Measurements from ENCODE around the gene ZNF407. TPM values are rescaled to one million over a fixed set of nuclear protein-coding genes. Genes with fewer than 3 reads are reported as not detected.

Gene ZNF407
- total RNA-seq, 1 donor from 2014 or later = 27.2 TPM

DNA sequence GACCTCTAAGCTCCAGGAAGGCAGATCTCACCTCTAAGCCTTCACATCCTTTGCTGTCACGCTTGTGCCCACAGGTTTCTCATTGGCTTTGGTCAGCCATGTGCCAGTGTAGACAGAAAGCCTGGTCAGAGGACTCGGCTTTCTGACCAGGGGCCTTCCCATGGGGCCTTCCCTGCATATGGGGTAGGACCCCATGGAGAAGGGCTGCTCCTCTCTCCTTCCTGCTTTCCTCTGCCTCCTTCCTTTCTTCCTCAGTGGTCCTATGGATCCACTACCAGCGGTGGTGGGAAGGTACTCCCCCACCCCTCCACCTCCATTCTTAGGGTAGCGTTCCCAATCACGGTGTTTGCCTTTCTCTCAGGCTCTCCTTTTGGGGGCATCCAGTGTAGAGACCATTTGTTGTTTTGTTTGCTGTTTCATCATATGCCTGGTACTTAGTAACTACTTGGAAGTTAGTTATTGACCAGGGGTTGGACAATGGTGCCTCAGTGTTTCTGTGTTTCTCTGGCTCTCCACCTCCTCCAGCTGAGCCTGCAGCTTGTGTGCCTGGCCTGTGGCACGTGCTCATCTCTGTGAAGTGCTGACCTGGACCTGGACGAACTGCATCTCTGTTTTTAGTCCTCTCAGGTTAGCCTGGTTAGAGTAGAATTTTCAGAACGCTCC, 71.6 kb downstream of the ZNF407 start:
- no peak for DNase-seq (ENCODE audit: low spot score)

DNA sequence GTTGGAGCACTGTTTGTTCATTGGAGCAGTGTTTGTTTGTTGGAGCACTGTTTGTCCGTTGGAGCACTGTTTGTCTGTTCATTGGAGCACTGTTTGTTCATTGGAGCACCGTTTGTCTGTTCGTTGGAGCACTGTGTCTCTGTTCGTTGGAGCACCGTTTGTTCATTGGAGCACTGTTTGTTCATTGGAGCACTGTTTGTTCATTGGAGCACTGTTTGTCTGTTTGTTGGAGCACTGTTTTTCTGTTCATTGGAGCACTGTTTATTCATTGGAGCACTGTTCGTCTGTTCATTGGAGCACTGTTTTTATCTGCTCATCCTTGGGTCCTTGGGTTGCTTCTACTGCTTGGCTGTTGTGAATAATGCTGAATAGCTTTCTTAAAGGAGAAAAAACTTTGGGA, 74.7 kb downstream of the ZNF407 start:
- DNase-seq (ENCODE audit: low spot score) = no peak

DNA sequence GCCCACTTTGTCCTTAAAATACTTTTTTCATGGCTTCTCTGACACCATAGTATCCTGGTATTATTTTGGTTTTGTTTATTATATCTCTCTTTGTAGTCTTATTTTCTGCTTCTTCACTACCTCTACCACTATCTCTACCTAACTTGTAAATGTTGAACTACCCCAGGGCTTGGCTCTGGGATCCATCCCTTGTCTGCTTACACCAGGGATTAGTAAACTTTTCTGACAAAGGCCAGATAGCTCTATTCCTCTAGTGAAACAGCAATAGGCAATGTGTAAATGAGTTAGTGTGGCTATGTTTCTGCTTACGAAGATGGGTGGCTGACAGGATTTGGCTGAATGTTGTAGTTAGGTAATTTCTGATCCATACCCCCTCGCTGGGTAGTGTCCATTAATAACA, 76.8 kb downstream of the ZNF407 start:
- DNase-seq (ENCODE audit: low spot score) = no peak

DNA sequence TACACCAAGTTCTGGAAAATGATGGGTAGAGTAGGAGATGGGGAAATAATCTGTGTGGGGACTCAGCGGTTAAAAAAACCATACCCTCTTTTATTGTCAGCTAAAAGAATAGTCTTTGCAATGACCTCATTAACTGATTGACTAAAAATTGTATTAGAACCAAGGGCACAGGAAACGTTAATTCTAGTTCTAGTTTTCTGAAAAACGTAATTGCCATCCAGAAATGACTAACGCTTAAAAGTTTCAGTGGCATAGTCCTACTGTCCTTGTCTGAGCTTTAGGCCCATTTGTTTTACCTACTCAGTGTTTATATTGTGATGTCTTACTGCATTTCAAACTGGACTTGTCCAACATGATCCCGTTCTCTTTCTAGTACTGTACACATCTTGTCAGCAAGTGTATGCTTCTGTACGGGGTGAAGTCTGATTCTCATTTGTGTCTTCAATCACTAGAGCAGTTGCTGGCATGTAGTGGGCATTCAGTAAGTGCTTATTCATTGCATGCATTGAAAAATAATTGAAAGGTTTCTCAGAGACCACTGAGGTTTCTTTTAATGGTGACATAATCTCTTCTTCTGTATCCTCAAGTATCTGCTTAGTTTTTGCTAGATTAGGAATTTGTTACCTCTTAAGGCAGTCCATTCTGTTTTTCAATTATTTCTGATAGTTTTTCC, 81.5 kb downstream of the ZNF407 start:
- no peak for DNase-seq (ENCODE audit: low spot score)

DNA sequence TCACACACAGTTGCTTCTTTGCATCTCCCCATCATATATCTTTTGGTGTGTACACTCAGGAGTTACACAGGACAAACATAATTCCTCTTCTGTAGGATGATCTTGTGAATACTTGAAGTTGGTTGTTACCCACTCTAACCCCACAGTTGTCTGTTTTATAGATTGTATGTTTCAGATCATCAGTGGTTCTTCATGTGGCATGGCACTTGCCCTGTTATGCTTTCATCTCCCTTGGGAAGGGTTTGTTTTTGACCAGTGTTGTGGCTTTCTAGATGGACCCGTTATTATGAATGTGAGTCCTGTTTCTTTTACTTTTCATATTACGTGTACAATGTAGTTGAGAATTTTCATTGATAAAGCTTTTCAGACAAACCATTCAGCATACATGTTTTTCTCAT, 82.0 kb downstream of the ZNF407 start:
- no peak for DNase-seq (ENCODE audit: low spot score)

DNA sequence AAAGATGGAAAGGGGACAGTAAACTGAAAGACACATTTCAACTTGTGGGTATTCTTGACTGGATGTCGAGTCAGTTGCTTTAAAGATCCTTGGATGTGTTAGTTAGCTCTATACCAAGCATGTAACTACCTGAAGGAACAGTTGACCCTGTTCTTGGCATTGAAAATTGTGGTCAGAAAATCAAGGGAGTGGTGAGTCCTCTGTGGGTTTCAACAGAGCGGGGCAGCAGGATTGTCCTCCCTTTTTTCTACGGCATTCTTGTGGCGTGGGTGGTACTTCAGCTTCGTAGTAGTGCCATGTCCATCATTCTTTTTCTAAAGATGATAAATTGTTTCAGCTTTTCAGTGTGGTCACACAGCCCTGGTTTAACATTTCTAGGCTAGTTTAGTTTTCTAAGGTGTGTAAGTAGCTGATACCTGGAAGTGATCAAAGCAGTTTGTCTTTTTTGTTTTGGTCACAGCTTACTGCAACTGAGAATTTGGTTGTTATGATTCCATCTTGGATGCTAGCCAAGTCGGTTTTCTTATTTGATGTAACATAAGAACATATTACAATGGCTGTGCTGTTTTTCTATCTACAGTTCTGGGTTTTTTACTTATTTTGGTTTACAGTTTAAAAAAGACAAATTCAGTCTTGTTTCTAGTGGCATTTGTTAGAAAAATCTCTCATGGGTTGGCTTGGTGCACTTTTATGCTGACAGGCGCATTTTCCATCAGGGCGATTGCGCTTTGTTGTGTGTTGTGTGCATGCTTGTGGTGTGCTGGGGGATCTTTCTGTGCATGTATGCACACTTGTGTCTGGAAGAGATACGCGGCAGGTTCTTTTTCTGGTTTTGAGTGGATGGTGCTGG, 84.7 kb downstream of the ZNF407 start:
- no peak for DNase-seq (ENCODE audit: low spot score)

DNA sequence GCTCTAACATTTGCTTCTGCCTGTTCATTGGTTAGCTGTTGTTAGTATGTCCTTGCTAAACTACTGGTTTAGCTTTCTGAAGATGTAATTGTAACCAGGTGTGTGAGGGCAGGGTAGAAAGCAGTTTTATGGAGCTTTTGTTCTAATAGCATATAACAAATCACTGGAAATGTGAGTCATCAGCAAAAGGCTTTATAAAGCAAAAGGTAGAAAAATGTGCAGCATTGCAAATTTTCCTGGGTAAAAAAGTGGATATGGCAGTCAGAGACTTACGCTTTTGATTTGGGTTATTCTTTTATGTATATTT, 85.3 kb downstream of the ZNF407 start:
- DNase-seq (ENCODE audit: low spot score) = no peak

DNA sequence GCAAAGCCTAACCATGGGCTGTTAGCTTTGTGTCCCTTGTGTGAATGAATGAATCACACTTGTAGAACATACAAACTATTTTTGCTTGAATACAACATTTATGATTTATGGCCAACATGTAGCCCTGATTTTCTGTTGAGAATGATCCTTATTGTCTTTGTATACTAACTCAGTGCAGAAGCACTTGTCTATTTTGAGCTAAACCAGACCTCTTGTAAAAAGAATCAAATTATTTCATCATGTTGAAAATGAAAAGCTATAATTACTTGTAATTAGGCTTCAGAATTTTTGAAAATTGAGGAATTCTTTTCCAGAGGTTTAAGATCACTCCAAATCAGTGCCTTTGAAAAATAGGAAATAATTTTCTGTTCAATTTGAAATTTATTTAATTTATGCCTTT, 85.9 kb downstream of the ZNF407 start:
- DNase-seq (ENCODE audit: low spot score) = no peak

DNA sequence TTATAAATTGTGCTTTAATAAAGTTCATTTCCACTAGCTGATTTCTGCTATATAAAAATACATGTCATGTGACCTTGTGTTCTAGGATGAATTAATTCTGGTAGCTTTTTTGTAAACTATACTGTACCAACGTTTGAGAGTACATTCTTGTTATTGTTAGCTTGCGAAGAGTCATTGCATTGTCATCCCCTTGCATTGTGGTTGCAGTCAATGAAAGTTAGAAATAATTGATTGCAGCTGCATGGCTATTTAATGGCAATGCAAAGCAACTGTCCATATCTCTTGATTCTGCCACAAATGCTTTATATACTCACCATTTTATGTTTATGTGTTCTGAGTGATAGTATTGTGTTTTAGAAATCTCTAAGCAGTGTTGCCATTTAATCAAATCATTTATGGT, 91.6 kb downstream of the ZNF407 start:
- no peak for DNase-seq (ENCODE audit: low spot score)

DNA sequence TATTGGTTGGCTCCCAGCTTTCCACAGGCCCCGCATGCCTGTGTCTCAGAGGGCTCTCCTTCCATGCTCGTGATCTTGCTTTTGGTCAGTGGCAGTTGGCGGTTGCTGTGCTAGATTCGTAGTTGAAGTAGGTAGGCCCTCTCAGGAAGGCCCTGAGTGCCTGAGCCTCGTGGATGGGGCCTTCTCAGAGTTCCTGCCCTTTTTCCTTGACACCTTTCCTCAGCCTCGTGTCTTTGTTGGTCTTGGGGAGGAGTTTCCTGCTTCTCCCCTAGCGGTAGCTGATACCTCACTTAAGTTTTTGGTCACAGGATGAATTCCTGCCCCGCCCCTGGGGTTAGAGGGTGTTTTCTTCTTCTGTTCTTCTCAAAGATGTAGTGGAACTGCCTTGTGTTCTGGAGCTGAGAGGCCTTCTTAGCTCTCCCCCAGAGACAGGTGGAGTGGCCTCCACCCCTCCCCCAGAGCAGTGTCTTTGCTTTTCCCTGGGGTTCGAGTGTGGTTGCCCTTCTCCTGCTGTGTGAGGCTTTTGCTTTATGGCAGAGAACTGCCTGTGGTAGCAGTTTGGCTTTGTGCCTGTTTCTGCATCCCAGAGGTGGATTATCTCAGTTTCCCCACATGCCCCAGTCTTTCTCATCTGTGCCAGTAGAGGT, 94.8 kb downstream of the ZNF407 start:
- DNase-seq (ENCODE audit: low spot score) = no peak

DNA sequence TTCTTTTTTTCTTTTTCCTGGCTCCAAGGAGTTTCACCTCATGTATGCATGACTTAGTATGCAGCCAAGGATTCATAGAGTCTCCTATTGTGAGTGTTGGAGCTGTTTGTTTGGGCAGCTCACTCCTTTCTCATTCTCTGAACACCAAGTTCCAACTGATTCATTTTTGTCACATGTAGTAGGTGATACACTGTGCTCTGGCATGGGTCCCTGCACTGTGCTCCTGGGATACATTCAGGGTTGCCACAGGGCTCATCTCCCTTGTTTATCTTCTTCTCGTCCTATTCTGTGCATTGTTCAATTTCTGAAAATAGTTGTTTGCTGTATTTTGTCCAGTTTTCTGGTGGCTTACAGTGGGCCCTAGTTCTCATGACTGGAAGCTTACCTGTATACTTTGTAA, 96.8 kb downstream of the ZNF407 start:
- no peak for DNase-seq (ENCODE audit: low spot score)

DNA sequence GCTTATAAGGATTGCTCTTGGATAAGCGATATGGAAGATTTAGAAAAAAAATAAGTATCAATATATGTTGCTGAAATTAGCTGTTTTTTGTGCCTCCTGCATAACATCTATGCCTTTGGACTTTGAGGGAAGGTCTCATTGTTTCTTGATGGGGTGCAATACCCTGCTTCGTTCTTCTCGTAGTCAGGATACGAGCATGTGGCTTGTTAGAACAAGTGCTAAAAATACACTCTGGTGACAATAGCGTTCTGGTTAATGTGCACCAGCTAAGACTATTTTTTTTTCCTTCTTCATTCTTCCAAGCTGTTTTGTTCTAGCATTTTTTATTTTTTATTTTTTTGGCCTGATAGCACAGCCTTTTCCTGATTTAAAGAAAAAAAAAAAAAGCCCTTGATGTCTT, 97.5 kb downstream of the ZNF407 start:
- DNase-seq (ENCODE audit: low spot score) = no peak

DNA sequence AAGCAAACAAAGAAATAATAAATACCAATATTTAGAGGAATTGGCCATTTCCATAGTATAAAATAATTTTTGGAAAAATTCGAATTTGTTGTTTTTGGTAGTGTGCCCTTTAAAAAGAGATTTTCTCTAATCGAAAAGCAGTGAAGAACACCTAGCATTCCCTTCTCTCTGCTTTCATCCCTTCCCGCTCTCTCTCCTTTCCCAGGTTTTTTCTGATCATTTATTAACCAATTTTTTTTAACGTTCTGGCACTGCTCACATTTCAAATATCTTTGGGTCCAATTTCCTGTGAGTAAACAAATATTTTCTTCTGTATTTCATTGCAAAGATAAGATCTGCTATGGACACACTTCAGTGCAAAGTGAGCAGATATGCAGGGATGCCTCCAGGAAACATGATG, 101.2 kb downstream of the ZNF407 start:
- no peak for DNase-seq (ENCODE audit: low spot score)

DNA sequence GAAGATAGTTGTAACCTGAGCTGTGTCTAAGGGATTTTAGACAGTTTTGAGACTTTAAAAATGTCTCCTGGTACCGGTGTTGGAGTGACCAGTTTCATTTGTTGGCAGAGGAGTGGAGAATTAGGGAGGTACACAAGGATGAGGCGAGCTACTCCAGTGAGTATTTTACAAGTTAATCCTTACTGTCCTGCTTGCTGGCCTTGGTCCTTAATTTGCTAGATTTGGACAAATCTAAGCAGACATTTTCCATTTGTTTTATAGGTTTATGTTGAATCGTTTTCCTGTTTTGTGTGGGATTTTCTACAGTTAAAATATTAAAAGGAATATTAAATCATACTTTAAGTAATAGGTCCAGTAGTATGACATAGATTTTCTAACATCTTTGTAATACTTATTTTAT, 101.8 kb downstream of the ZNF407 start:
- DNase-seq (ENCODE audit: low spot score) = no peak

DNA sequence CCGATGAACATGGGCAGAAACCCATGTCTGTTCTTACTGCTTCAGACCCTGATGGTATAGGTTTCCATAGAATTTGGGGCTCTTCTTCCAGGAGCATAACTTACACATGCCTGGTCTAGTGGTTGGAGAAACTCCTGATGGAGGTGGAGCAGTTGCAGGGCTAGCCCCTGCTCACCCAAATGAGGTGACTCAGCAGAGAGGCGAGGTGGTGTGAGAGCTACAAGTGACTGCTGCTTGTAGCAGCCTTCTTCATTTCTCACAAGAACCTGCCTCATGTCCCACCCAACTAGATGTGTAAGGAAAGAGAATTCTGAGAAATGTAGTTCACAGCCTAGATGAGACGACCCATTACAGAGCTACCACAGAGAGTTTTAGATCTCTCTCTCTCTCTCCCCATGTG, 105.3 kb downstream of the ZNF407 start:
- DNase-seq (ENCODE audit: low spot score) = no peak

DNA sequence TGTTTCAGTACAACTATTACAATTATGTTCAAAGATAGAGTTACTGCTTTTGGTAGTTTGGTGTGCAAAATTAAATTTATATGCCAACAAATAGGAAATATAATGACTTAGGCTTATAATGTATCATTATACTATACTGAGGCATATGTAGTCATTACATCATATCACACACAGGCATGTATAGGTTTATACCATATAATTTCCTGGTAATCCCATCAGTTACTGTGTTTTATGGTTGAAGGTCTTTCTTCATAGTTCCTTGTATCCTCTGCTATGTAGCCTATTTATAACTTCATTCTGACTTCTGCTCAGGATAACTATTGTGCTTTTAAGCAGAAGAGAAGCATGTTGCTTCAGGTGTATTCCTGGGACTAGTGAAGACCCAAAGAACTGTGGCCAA, 110.5 kb downstream of the ZNF407 start:
- no peak for DNase-seq (ENCODE audit: low spot score)

DNA sequence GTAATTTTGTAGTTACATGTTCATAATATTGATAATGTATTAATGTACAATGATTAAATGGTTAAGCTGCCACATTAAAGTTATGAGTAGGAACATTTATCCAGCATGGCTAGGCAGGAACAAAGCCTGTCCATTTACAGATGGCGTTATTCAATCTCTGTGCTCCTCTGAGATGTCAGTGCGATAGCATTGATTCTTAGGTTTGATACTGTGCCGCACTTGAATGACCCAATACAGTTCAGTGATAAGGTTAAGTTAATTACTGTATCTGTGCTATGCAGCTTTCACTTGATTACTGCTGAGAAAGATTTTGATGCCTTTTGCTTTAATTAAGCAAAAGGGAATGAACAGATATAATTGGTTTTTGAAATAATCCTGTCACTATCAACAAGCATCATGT, 111.8 kb downstream of the ZNF407 start:
- DNase-seq (ENCODE audit: low spot score) = no peak

DNA sequence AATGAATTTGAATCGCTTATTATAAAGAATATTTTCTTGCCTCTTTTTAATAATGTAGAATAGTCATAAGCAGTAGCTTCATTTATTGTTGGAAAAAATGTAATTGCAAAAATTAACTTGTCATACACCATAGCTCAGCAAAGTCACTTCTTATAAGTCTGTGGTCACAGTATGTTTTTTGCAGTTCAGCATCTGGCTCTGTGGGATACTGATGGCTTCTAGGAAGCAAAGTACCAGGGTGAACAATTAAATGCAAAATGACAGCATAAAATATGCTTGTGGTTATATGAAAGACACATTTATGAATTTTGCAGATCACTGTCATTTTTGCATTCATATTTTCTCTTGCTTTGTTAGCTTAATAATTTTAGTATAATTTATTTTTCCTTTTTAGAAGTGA, 116.5 kb downstream of the ZNF407 start:
- no peak for DNase-seq (ENCODE audit: low spot score)

DNA sequence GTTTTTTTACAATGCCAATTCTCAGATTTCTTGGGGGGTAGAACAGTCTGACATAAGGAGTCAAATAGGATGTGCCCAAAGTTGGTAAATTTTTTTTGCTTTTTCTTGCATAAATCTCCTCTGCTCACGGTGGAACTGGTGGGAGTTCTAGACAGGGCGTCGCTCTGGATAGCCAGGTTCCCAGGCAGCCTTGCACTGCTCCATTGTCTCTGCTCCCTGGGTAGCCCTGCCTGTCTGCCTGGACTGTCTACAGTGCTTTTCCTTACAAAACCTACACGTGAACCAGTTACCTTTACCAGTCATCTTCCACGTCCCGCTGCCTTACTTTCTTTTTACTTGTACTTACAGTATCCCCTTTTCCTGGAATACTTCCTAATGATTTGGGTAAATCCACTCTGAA, 117.1 kb downstream of the ZNF407 start:
- no peak for DNase-seq (ENCODE audit: low spot score)

DNA sequence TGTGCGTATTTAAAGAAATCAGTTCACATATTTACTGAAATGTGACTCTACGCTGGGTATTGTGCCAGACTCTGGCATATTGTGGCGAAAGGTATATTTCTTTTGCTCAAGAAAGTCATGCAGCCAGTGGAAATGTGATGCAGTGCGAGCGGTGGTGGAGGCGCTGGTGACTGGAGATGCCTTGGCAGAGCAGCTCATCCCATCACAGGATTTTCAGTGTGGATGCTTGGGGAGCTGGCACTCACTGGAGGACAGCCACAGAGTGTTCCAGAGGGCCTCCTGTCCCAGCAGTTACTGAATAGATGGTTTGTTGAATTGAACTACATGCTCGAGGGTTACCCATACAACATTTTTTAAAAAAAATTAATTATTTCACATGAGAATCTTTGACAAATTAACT, 117.6 kb downstream of the ZNF407 start:
- DNase-seq (ENCODE audit: low spot score) = no peak

DNA sequence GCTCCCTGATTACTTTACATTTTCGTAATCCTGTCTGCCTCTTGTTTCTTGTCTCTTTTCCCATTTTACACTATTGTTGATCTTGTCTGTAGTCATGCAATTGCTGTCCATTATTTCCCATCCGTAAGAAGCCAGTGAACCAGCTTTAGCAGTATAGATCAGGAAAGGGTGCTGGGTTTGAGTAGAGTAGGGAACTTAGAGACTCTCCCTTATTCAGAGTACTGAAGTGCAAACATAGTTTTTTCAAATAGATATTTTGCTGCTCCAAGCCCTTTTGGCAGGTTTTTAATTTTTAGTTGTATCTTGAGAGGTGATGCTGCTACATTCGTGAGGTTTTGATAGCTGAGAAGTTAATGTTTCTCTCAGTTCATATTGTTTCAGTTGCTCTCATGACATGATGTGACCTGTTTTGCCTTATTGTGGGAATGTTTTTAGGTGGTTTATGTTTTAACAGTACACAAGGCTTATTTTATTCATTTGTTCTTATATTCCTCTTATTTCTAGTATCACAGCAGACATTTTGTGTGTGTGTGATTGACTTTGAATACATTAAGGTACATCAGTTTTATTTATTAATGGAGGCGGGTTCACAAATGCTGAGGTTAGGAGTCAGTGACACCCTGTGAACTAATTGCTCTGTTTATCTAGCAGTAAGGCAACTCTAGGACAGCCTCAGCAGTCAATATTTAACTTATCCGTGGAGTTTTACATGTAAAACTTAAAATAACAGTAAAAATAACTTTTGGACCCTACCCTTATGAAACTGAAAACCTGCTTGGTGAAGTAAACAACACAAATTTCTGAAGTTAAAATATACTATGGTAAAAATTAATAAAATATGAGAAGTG, 118.4 kb downstream of the ZNF407 start:
- no peak for DNase-seq (ENCODE audit: low spot score)

DNA sequence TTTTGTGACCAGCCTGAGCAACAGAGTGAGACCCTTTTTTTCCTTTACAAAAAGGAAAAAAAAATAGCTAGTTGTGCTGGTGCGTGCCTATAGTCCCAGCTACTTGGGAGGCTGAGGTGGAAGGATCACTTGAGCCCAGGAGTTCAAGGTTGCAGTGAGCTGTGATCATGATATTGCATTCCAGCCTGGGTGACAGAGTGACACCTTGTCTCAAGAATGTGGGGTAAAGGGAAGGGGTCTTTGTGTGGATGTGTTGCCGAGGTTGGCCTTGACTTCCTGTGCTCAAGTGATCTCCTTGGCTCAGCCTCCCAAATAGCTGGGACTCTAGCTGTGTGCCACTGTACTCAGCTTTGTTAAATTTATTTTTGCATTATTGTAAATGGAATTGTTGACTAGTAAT, 120.6 kb downstream of the ZNF407 start:
- no peak for DNase-seq (ENCODE audit: low spot score)
